OCI-LY1 (cell line): ENCODE data around the gene TMF1.

Source experiments
- CTCF ChIP-seq: fragments of 200-600 bp; sonication (generic), shearing (Covaris generic); IDR thresholded peaks from 2 replicates; pipeline ENCODE4 v1.5.1; 2017; ENCODE audit warnings: mild to moderate bottlenecking, antibody characterized with exemption, low read length, moderate library complexity, mixed read lengths
- EZH2 ChIP-seq: fragments of 200-600 bp; sonication (generic), shearing (Covaris generic); IDR thresholded peaks from 2 replicates; pipeline ENCODE4 v1.8.0; 2017; ENCODE audit warnings: borderline replicate concordance, mixed run types, mild to moderate bottlenecking, antibody characterized with exemption, low read length, moderate library complexity, mixed read lengths

GRCh38 chr3:69097407-69098086 is 45.4 kb upstream of the TMF1 start:
- TF ChIP-seq EZH2 (no peak), CTCF (no peak)
